Measurements from ENCODE around the gene WNT7B.

- TF ChIP-seq POLR2AphosphoS5 (IDR thresholded peaks at IDR 0.05): no peak
- no peak for TF ChIP-seq POLR2A (IDR thresholded peaks at IDR 0.05)
Measured at GRCh38 chr22:46017166-46017565, 40.2 kb upstream of the WNT7B start.
